Neuronal stem cell (in vitro differentiated cells): ENCODE measurements around the gene UBE2E3.

Experiments used
- DNase-seq: peaks from one replicate; pipeline ENCODE4 v3.0.0-alpha.2; 2013; ENCODE audit warnings: low spot score
- H2AFZ ChIP-seq: one replicate; pipeline ENCODE4 v1.6.1; 2013; ENCODE audit warnings: mild to moderate bottlenecking, low read length, inconsistent platforms
- H2AK5ac ChIP-seq: 2 replicates; pipeline ENCODE4 v1.6.1; 2013; ENCODE audit warnings: low read depth, mild to moderate bottlenecking, inconsistent platforms, low read length, moderate library complexity, mixed read lengths
- H2BK120ac ChIP-seq: 2 replicates; pipeline ENCODE4 v1.6.1; 2013; ENCODE audit warnings: low read depth, mild to moderate bottlenecking, inconsistent platforms, low read length, moderate library complexity, mixed read lengths
- H2BK12ac ChIP-seq: one replicate; pipeline ENCODE4 v1.6.1; 2013; ENCODE audit warnings: low read length, inconsistent platforms
- H2BK15ac ChIP-seq: 2 replicates; pipeline ENCODE4 v1.6.1; 2013; ENCODE audit warnings: mild to moderate bottlenecking, low read length, inconsistent platforms, mixed read lengths
- H2BK5ac ChIP-seq: one replicate; pipeline ENCODE4 v1.6.1; 2013; ENCODE audit warnings: inconsistent platforms, mild to moderate bottlenecking, low read length, moderate library complexity
- H3K14ac ChIP-seq: one replicate; pipeline ENCODE4 v1.6.1; 2013; ENCODE audit warnings: low read length, inconsistent platforms
- H3K18ac ChIP-seq: 2 replicates; pipeline ENCODE4 v1.6.1; 2013; ENCODE audit warnings: low read length, inconsistent platforms
- H3K23ac ChIP-seq: 2 replicates; pipeline ENCODE4 v1.6.1; 2013; ENCODE audit warnings: low read depth, mild to moderate bottlenecking, mixed read lengths, low read length, inconsistent platforms; ENCODE audit not compliant: poor library complexity
- H3K27ac ChIP-seq: replicated peaks from 3 replicates; pipeline ENCODE4 v1.5.1; 2013; ENCODE audit warnings: low read length, inconsistent platforms
- H3K27me3 ChIP-seq, 3 experiments: 2 replicates each; pipeline ENCODE4 v1.6.1; 2013; ENCODE audit warnings: low read length in 3 of 3, mild to moderate bottlenecking in 2 of 3, inconsistent platforms in 1 of 3, low read depth in 1 of 3, mixed read lengths in 1 of 3, moderate library complexity in 1 of 3; ENCODE audit not compliant: control insufficient read depth in 3 of 3, insufficient read depth in 3 of 3
- H3K36me3 ChIP-seq, 2 donors: replicated peaks in 1 of 2; 2 replicates each; pipeline ENCODE4 v1.6.1; 2013; ENCODE audit warnings: low read length in 2 of 2; ENCODE audit not compliant: control insufficient read depth in 2 of 2, insufficient read depth in 2 of 2
- H3K4ac ChIP-seq: 2 replicates; pipeline ENCODE4 v1.6.1; 2013; ENCODE audit warnings: inconsistent platforms, mild to moderate bottlenecking, low read length, moderate library complexity
- H3K4me1 ChIP-seq, 2 donors: 1 replicate in 1 of 2; 2 replicates in 1 of 2; pipeline ENCODE4 v1.6.1; 2013; ENCODE audit warnings: low read length in 2 of 2, low read depth in 1 of 2; ENCODE audit not compliant: control insufficient read depth in 2 of 2, insufficient read depth in 1 of 2
- H3K4me2 ChIP-seq: one replicate; pipeline ENCODE4 v1.6.1; 2013; ENCODE audit warnings: mild to moderate bottlenecking, low read length, inconsistent platforms; ENCODE audit not compliant: insufficient read depth, poor library complexity, severe bottlenecking
- H3K4me3 ChIP-seq, 2 donors: 2 replicates each; pipeline ENCODE4 v1.5.1; 2013; ENCODE audit warnings: low read length in 2 of 2, mild to moderate bottlenecking in 2 of 2, inconsistent platforms in 1 of 2, moderate library complexity in 1 of 2
- H3K79me1 ChIP-seq: one replicate; pipeline ENCODE4 v1.6.1; 2013; ENCODE audit warnings: low read depth, mild to moderate bottlenecking, inconsistent platforms, low read length, moderate library complexity
- H3K9ac ChIP-seq: one replicate; pipeline ENCODE4 v1.6.1; 2013; ENCODE audit warnings: mild to moderate bottlenecking, low read depth, low read length, inconsistent platforms; ENCODE audit not compliant: poor library complexity
- H3K9me3 ChIP-seq, 2 donors: replicated peaks in 1 of 2; 2 replicates each; pipeline versions ENCODE3 to v1.6.1; 2013; ENCODE audit warnings: low read length in 2 of 2, mild to moderate bottlenecking in 2 of 2, inconsistent platforms in 1 of 2, low read depth in 1 of 2, mixed read lengths in 1 of 2, moderate library complexity in 1 of 2; ENCODE audit not compliant: control insufficient read depth in 2 of 2, insufficient read depth in 1 of 2
- H4K8ac ChIP-seq: one replicate; pipeline ENCODE4 v1.6.1; 2013; ENCODE audit warnings: low read depth, mild to moderate bottlenecking, inconsistent platforms, low read length, moderate library complexity
- H4K91ac ChIP-seq: one replicate; pipeline ENCODE4 v1.6.1; 2013; ENCODE audit warnings: low read length, low read depth, mild to moderate bottlenecking, inconsistent platforms; ENCODE audit not compliant: poor library complexity
- WGBS, 2 donors: extraction: QIAGEN DNeasy Blood & Tissue Kit; methylation state at CpG; one replicate each; pipeline ENCODE4 v1.1.7; 2013; ENCODE audit warnings: missing lambda C conversion rate in 2 of 2, mixed read lengths in 1 of 2; ENCODE audit not compliant: insufficient read length in 2 of 2, insufficient replicate concordance in 1 of 2; ENCODE audit errors: extremely low coverage in 2 of 2; 5-methylcytosine and 5-hydroxymethylcytosine counted together

The UBE2E3 gene

DNA sequence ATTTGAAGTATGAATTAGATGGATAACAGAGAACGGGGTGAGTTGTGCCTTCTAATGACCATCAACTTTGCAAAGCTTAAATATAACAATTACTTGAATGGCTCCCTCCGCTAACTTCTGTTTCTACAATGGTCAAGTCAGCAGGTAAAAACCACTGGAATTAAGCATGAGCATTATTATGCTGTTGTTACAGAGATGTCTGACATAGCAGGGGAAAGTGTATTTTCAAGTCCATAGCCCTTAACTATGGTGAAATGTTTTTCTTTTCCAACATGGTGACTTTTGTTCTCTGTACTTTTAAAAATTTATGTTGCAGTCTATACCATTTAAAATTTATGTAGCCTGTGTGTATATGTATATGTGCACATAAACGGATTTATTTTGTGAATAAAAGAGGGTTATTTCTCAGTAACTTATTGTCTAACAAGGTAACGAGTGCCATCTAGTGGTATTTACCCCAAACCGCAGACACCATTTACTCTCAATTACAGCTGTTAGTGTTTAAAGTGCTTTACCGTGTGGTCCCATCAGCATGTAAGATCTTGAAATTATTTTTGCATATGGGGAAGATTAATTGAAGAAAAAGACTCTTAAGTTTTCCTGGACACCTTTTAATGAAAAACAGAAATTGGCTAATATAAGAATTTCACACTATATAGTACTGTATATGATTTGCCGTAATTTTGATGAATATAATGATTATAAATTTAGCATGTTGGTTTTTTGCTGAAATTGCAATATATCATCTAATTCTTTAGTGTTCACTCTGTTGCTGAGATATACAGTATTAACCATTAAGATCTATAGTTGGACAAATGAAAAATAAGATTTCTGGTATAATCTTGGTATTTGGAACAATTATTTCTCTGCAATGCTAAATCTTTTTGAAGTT lies 78.2 kb downstream of the UBE2E3 start:
- Histone ChIP-seq H2BK120ac (no peak overlapping the region), H3K36me3 (peaks cover 1 to 59% of the 10 kb centered on the region in 2 donors), H2AK5ac (no peak overlapping the region), H2BK15ac (no peak overlapping the region), H3K9me3 (peaks cover 0 to 15% of the 10 kb centered on the region in 2 donors), H3K4me2 (no peak overlapping the region), H3K4me1 (no peaks in the 10 kb centered on the region), H2AFZ (no peak overlapping the region), H3K14ac (no peak overlapping the region), H3K4me3 (no peak overlapping the region), H3K18ac (no peak overlapping the region), H3K79me1 (no peaks in the 10 kb centered on the region), H3K23ac (no peak overlapping the region), H3K4ac (no peak overlapping the region), H2BK12ac (no peak overlapping the region), H3K9ac (no peak overlapping the region), H3K27ac (no peak overlapping the region), H2BK5ac (no peak overlapping the region), H3K27me3 (no peaks in the 10 kb centered on the region), H4K8ac (no peak overlapping the region), H4K91ac (no peak overlapping the region)
- DNase-seq = peak; percentile 15
- no CpG with 5 or more reads among the region's 7 CpGs for WGBS, 2 donors

DNA sequence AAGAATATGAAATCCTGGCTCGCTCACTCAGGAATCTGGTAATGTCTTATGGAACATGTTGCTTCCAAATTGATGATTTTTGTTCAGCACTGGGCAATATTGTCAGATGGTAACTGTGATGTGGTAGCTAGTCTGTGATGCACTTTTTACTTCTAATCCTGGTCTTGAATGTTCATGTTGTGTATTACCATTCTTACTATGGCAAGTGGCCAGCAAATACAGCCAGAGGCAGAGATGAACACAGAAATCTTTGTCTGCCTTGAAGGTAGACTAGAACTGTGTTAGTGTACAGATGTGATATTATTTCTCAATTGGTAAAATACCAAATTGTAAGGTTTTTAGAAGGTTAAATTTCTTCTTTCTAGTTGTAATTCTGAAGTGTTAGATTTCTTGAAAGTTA lies 83.3 kb downstream of the UBE2E3 start:
- no peak overlapping the region for H2AK5ac ChIP-seq
- no peak overlapping the region for H3K4me3 ChIP-seq
- no peaks in the 10 kb centered on the region for H3K4me1 ChIP-seq
- H3K14ac ChIP-seq = no peak overlapping the region
- no peak overlapping the region for H3K23ac ChIP-seq
- no peak overlapping the region for H4K91ac ChIP-seq
- H2BK5ac ChIP-seq = no peak overlapping the region
- DNase-seq = no peak
- H3K27me3 ChIP-seq = no peaks in the 10 kb centered on the region
- H2BK120ac ChIP-seq = no peak overlapping the region
- no peak overlapping the region for H3K27ac ChIP-seq
- no peaks in the 10 kb centered on the region for H3K9me3 ChIP-seq
- H2BK12ac ChIP-seq = no peak overlapping the region
- no peak overlapping the region for H3K18ac ChIP-seq
- no peaks in the 10 kb centered on the region for H3K79me1 ChIP-seq
- no peak overlapping the region for H2BK15ac ChIP-seq
- no CpG with 5 or more reads among the region's 1 CpG for WGBS, 2 donors
- peaks cover 1 to 93% of the 10 kb centered on the region in 2 donors for H3K36me3 ChIP-seq
- no peak overlapping the region for H3K4me2 ChIP-seq
- H3K9ac ChIP-seq = no peak overlapping the region
- no peak overlapping the region for H3K4ac ChIP-seq
- H2AFZ ChIP-seq = no peak overlapping the region
- H4K8ac ChIP-seq = no peak overlapping the region

GRCh38 chr2:181065458-181065857 lies 85.1 kb downstream of the UBE2E3 start:
- H3K36me3 ChIP-seq = peaks cover 1 to 76% of the 10 kb centered on the region in 2 donors
- H3K4ac ChIP-seq = no peak overlapping the region
- no peak overlapping the region for H2AFZ ChIP-seq
- H3K79me1 ChIP-seq = no peaks in the 10 kb centered on the region
- no peaks in the 10 kb centered on the region for H3K27me3 ChIP-seq
- no peak overlapping the region for H2AK5ac ChIP-seq
- H3K18ac ChIP-seq = no peak overlapping the region
- H2BK120ac ChIP-seq = no peak overlapping the region
- DNase-seq = no peak
- H2BK12ac ChIP-seq = no peak overlapping the region
- no peak overlapping the region for H2BK15ac ChIP-seq
- no peaks in the 10 kb centered on the region for H3K4me1 ChIP-seq
- no peak overlapping the region for H3K23ac ChIP-seq
- H3K4me2 ChIP-seq = no peak overlapping the region
- H4K8ac ChIP-seq = no peak overlapping the region
- H3K27ac ChIP-seq = no peak overlapping the region
- H3K14ac ChIP-seq = no peak overlapping the region
- H3K4me3 ChIP-seq = no peak overlapping the region
- H3K9ac ChIP-seq = no peak overlapping the region
- no peak overlapping the region for H4K91ac ChIP-seq
- no peak overlapping the region for H2BK5ac ChIP-seq
- no peaks in the 10 kb centered on the region for H3K9me3 ChIP-seq

DNA sequence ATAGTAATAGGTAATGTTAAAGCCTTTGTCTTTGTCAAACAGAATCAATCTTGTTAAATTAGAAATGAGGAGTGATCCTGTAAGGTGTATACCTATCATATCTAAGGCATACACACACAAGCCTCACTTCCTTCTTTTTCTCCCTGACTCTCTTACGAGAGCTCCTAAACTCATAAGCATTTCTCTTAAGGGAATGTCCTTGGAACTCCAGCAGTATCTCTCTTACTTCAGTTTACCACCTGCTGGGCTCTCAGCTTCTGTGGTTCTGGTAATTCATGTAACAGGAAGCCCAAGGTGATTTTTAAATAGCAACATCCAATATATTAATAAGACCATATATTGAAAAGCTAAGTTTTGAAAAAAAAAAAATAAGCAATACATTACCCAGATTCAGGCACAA lies 85.9 kb downstream of the UBE2E3 start:
- no CpG with 5 or more reads among the region's 1 CpG for WGBS, 2 donors
- H3K79me1 ChIP-seq = no peaks in the 10 kb centered on the region
- H4K91ac ChIP-seq = no peak overlapping the region
- H2AK5ac ChIP-seq = no peak overlapping the region
- no peak overlapping the region for H3K4me3 ChIP-seq
- H3K4me1 ChIP-seq = no peaks in the 10 kb centered on the region
- H3K14ac ChIP-seq = no peak overlapping the region
- no peak for DNase-seq
- H2BK15ac ChIP-seq = no peak overlapping the region
- no peak overlapping the region for H2BK5ac ChIP-seq
- no peak overlapping the region for H2BK120ac ChIP-seq
- H3K9ac ChIP-seq = no peak overlapping the region
- no peaks in the 10 kb centered on the region for H3K9me3 ChIP-seq
- no peak overlapping the region for H3K4me2 ChIP-seq
- H3K27ac ChIP-seq = no peak overlapping the region
- H2AFZ ChIP-seq = no peak overlapping the region
- H3K4ac ChIP-seq = no peak overlapping the region
- no peak overlapping the region for H3K18ac ChIP-seq
- peaks cover 1 to 74% of the 10 kb centered on the region in 2 donors for H3K36me3 ChIP-seq
- H4K8ac ChIP-seq = no peak overlapping the region
- no peaks in the 10 kb centered on the region for H3K27me3 ChIP-seq
- no peak overlapping the region for H3K23ac ChIP-seq
- H2BK12ac ChIP-seq = no peak overlapping the region
